AG10803 (cell line): ENCODE data around the gene MAGI1.

ENCODE experiments used
- DNase-seq: peaks from one replicate; pipeline ENCODE4 v3.0.0; 2010; ENCODE audit warnings: low read depth
- H3K4me3 ChIP-seq: 2 replicates; pipeline ENCODE4 v1.5.1; 2011; ENCODE audit warnings: mild to moderate bottlenecking, low read length, control low read depth
- CTCF ChIP-seq: conservative IDR thresholded peaks from 2 replicates; pipeline ENCODE4 v1.5.1; 2011; ENCODE audit warnings: mild to moderate bottlenecking, low read length, control low read depth, inconsistent platforms

Gene MAGI1

GRCh38 chr3:65560901-65561300 is 477.8 kb downstream of the MAGI1 start:
- no peak for DNase-seq
- no peak overlapping the region for H3K4me3 ChIP-seq
- no peak for TF ChIP-seq CTCF

- H3K4me3 ChIP-seq: no peak overlapping the region
- DNase-seq: no peak
- TF ChIP-seq CTCF: no peak
Observed at GRCh38 chr3:65560133-65560532, 478.6 kb downstream of the MAGI1 start.

DNA sequence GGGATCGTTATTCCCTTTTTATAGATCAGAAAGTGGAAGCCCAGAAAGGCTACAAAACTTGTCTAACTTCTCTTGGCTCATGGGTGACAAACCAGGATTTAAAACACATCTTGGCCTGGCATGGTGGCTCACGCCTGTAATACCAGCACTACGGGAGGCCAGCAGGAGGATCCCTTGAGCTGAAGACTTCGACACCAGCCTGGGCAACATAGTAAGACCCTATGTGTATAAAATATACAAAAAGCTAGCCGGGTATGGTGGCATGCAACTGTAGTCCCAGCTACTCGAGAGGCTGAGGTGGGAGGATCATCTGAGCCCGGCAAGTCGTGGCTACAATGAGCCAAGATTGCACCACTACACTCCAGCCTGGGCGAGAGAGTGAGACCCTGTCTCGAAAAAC is 479.1 kb downstream of the MAGI1 start:
- no peak for DNase-seq
- H3K4me3 ChIP-seq: no peak overlapping the region
- TF ChIP-seq CTCF: no peak

- TF ChIP-seq CTCF: no peak
- H3K4me3 ChIP-seq: no peak overlapping the region
- no peak for DNase-seq
Observed at GRCh38 chr3:65558826-65559225, 479.9 kb downstream of the MAGI1 start.

DNA sequence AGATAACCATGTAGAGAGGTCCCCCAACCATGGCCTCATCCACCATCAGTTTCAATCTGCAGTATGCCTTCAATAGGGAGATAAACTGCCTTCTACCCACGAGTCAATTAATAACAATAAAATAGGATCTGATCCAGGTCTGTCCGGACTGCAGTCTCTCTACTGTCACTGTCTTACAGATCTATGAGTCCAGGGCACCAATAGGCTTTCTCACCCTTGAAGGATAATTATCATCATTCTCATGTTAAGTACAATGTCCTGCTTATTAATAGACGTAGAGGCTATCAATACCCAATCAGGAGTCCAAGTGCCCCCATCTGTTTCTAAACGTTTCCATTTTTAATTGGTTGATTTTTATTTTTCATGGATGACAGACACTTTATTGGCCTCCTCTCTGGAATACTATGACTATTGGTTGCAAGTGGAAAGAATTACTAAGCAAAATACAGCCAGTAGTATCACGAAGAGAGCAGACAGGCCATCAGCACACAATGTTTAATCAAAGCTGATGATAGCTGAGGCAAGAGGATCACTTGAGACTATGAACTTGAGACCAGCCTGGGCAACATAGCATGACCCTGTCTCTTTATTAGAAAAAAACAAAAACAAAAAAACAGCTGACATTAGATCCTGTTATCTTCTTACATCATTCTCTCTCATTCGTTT is 480.7 kb downstream of the MAGI1 start:
- H3K4me3 ChIP-seq: no peak overlapping the region
- TF ChIP-seq CTCF: no peak
- DNase-seq: no peak

DNA sequence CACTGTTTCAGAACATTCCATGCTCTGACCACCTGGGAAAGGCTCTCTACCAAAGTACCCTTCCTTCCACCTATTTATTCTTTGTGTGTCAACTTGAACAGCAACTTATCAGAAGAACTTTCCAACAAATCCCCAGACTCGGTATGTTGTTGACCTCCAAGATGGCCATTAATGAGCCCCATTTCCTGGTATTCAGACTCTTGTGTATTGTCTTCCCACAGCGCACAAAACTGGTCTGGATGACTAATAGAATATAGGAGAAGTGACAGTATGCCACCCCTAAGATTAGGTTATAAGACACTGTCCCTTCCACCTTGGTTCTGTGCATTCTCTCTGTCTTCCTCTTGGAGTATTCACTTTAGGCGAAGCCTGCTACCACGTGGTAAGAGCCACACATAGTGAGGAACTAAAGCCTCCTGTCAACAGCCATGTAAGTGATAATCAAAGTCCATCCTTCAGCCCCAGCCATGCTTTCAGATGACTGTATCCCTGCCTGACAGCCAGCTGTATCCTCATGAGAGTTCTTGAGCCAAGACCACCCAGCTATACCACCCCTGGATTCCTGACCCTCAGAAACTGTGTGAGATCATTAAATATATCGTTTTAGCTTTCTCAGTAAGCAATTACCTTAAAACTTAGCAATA is 481.7 kb downstream of the MAGI1 start:
- H3K4me3 ChIP-seq: no peak overlapping the region
- DNase-seq: no peak
- no peak for TF ChIP-seq CTCF

DNA sequence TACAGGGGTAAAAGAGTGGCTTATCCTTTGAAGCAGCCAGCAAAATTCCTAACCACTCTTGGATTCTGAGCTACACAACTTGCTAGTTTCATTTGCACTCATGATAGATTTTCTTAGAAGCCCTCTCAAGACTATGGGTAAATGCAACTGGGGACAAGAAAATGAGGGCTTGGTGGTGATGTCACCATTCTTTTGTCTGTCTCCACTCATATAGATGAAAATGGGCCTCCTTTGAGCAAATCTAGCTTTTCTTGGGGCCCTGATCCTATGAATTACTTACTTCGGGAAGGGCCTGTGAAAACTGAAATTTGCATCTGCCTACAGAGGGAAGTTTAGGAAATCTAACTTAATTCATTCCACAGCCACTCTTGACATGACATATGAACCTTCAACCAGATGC is 486.3 kb downstream of the MAGI1 start:
- no peak for DNase-seq
- TF ChIP-seq CTCF: no peak

More for the DNA sequence above, 486.3 kb downstream of the MAGI1 start:
- no peak overlapping the region for H3K4me3 ChIP-seq
